C4-2B (cell line): ENCODE results near the gene REEP1.

Source experiments
- H3K27ac ChIP-seq: fragments of 450-650 bp; 2 replicates; pipeline ENCODE4 v1.5.1; 2017
- ZFX ChIP-seq: fragments of 450-650 bp; IDR thresholded peaks from 2 replicates; pipeline ENCODE4 v1.6.1; 2017
- TF ChIP-seq, protein P1 (sequence below): fragments of 450-650 bp; conservative IDR thresholded peaks from 2 replicates; pipeline ENCODE4 v1.5.1; 2017; ENCODE audit warnings: mild to moderate bottlenecking

Gene REEP1

DNA sequence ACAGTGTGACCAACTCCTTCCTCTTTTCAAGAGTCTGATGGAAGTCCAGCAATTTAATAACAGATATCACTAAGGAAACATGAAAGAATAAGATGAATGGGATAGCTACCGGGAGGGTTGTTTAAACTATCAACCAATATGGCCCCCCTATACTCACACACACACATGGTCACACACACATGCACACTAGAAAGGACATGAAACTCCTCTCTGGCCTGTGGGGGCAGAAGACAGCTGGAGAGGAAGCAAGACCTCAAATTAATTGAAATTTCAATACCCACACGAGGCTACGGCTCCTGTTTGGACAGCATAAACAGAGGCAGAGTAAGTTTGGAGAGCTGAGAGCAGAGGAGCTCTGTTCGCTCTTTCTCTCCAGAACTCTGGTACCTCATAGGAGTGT lies 34.7 kb upstream of the REEP1 start:
- H3K27ac ChIP-seq, result no peak overlapping the region
- TF ChIP-seq, protein P1, sequence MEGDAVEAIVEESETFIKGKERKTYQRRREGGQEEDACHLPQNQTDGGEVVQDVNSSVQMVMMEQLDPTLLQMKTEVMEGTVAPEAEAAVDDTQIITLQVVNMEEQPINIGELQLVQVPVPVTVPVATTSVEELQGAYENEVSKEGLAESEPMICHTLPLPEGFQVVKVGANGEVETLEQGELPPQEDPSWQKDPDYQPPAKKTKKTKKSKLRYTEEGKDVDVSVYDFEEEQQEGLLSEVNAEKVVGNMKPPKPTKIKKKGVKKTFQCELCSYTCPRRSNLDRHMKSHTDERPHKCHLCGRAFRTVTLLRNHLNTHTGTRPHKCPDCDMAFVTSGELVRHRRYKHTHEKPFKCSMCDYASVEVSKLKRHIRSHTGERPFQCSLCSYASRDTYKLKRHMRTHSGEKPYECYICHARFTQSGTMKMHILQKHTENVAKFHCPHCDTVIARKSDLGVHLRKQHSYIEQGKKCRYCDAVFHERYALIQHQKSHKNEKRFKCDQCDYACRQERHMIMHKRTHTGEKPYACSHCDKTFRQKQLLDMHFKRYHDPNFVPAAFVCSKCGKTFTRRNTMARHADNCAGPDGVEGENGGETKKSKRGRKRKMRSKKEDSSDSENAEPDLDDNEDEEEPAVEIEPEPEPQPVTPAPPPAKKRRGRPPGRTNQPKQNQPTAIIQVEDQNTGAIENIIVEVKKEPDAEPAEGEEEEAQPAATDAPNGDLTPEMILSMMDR, result no peak

DNA sequence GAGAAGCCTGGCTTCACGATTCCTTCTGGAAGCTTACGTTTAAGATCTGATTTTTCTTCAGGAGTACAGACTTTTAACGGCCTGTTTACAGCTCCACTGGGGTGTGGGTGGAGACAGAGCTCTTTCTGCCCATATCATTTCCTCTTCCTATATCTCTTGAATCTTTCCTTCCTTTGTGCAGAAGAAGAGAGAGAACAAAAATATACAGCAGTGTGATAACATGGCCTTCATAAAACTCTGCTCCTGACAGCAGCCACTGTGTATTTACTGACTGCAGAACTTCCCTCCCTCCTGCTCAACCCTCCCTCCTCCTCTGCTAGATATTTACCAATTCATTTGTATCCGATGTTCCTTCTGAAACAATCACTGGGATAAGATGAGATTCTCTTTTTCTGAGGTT lies 34.1 kb upstream of the REEP1 start:
- H3K27ac ChIP-seq, result no peak overlapping the region
- TF ChIP-seq, protein P1, result no peak
- no peak for TF ChIP-seq ZFX

DNA sequence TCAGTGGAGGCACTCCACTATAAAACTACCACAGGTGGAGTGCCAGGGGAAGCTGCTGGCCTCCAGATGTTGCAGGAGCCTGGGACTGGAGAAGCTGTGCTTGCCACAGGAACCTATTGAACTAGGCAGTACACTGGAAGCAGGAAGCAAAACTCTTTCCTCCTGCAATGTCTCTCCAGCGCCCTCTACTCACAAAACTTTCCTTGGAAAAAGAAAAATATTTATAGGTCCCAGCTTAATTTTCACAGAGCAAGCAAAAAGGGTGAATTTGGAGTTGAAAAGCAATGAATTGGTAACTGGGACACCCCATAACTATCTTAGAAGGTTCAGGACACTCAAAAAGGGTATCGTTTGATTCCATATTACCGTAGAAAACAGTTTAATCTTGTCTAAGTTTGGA lies 33.2 kb upstream of the REEP1 start:
- no peak for TF ChIP-seq ZFX
- TF ChIP-seq, protein P1, result peak; percentile 32
- H3K27ac ChIP-seq, result no peak overlapping the region

DNA sequence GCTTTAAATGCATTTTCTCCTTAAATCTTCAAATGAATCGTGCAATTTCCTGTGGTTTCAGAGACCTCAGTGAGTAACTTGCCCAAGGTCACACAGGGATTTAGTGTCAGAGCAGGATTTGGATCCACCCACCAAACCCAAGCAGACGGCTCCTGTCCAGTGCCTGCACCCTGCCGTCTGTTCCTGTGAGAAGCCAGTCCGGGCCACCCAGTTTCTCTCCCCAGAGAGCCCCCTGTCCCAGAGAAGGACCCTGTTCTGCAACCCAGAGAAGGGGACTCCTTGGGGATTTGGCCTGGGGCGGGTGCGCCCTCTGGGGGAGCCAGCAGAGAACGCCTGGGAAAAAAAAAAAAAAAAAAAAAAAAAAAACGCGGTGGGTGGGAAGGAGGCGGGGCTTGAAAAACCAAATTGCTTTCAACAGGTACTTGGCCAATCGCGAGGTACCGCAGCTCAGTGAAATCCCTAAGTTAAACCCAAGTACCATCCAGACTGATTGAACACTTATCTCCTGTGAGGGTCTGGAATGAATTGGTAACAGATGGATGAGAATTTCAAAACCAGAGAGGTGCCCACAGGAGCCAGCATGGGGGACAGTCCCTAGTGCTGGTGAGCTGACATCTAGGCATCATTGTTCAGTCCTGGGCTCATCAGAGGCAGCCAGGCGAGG lies 30.9 kb upstream of the REEP1 start:
- TF ChIP-seq ZFX, result no peak
- TF ChIP-seq, protein P1, result peak; percentile 87
- no peak overlapping the region for H3K27ac ChIP-seq

DNA sequence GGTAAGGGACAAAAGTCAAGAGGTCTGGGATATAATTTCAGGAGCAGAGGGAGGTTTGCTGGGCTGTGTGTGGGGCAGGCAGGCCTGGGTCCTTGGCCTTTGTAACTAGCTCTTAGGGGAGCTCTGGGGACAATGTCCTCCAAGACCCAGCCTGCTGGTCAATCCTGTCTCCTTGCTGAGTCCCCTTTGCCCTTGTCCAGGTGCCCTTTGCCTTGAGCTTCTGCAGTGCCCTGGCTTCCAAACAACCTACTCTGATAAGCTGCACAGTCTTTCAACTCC lies 30.0 kb upstream of the REEP1 start:
- no peak overlapping the region for H3K27ac ChIP-seq
- TF ChIP-seq, protein P1, result no peak
- no peak for TF ChIP-seq ZFX

DNA sequence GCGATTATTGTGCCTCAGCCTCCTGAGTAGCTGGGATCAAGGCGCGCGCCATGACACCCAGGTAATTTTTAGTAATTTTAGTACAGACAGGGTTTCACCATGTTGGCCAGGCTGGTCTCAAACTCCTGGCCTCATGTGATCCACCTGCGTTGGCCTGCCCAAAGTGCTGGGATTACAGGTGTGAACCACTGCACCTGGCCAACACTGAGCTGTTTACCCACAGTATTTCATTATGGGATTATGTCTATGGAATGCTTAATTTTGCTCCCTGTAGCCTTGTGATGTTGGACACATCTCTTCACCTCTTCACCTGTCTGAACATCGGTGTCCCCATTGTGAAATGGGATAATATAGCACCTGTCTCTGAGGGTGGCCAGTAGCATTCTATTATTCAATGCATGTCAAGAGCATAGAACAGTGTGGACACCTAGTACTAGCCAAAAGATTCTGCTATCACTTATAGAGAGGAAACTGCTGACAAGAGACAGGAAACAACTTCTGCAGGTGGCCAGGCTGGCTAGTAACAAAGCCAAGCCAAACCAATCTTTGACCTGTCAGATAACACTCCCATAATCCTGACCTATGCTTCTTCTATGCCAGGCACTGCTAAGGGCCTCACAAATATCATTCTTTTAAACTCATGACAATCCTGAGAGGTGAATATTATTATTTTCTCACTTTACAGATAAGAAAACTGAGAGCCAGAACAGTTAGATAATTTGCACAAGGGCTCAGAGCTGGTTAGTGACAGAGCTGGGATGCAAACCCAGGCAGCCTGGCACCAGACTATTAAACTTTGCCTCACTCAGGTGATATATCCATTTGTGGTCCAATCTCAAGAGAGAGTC lies 29.4 kb upstream of the REEP1 start:
- TF ChIP-seq ZFX, result no peak
- TF ChIP-seq, protein P1, result no peak
- no peak overlapping the region for H3K27ac ChIP-seq

DNA sequence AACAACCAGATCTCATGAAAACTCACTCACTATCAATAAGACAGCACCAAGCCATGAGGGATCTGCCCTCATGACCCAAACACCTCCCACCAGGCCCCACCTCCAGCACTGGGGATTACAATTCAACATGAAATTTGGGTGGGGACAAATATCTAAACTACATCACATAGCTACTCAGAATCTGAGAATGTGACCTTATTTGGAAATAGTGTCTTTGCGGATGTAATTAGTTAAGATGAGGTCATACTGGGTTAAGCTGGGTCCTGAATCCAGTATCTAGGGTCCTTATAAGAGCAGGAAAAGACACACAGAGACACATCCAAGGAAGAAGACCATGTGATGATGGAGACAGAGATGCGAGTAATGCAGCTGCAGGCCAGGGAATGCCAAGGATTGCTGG lies 27.5 kb upstream of the REEP1 start:
- TF ChIP-seq ZFX, result no peak
- TF ChIP-seq, protein P1, result no peak
- H3K27ac ChIP-seq, result no peak overlapping the region
